ENCODE results near the gene SLC6A13.

GRCh38 chr12:218221-218620 lies 44.4 kb downstream of the SLC6A13 start:
- TF ChIP-seq, protein P1, sequence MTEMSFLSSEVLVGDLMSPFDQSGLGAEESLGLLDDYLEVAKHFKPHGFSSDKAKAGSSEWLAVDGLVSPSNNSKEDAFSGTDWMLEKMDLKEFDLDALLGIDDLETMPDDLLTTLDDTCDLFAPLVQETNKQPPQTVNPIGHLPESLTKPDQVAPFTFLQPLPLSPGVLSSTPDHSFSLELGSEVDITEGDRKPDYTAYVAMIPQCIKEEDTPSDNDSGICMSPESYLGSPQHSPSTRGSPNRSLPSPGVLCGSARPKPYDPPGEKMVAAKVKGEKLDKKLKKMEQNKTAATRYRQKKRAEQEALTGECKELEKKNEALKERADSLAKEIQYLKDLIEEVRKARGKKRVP (CRISPR knock-in tag; IDR thresholded peaks at IDR 0.05) = no peak
- TF ChIP-seq ZNF224 (CRISPR knock-in tag; IDR thresholded peaks at IDR 0.05) = no peak
- TF ChIP-seq ELF1 (CRISPR knock-in tag; IDR thresholded peaks at IDR 0.05) = no peak
- no peak for TF ChIP-seq CTCF (CRISPR knock-in tag; IDR thresholded peaks at IDR 0.05)
- no peak for TF ChIP-seq TAF1 (CRISPR knock-in tag; IDR thresholded peaks at IDR 0.05)
